Fibroblast of lung (primary cell): ENCODE results near the gene DHFR2. TPM values are rescaled to one million over a fixed set of nuclear protein-coding genes. Genes with fewer than 3 reads are reported as not detected.

Source experiments
- DNase-seq, 2 donors: peaks; one replicate each; pipeline versions ENCODE4 v3.0.0 to v3.0.0-alpha.2; 2010; ENCODE audit warnings: low read depth in 2 of 2
- H2AFZ ChIP-seq: 2 replicates; pipeline ENCODE4 v1.5.1; 2012; ENCODE audit warnings: low read length, control low read depth, inconsistent platforms
- H3K27ac ChIP-seq: 2 replicates; pipeline ENCODE4 v1.5.1; 2011; ENCODE audit warnings: low read length, control low read depth; ENCODE audit not compliant: insufficient read depth
- H3K27me3 ChIP-seq: 2 replicates; pipeline ENCODE4 v1.5.1; 2011; ENCODE audit warnings: mild to moderate bottlenecking, low read length; ENCODE audit not compliant: control insufficient read depth, insufficient read depth
- H3K36me3 ChIP-seq: 2 replicates; pipeline ENCODE4 v1.5.1; 2011; ENCODE audit warnings: low read length; ENCODE audit not compliant: control insufficient read depth, insufficient read depth
- H3K4me1 ChIP-seq: 2 replicates; pipeline ENCODE4 v1.5.1; 2011; ENCODE audit warnings: low read length; ENCODE audit not compliant: control insufficient read depth, insufficient read depth; ENCODE audit errors: extremely low read depth
- H3K4me2 ChIP-seq: 2 replicates; pipeline ENCODE4 v1.5.1; 2011; ENCODE audit warnings: low read length, control low read depth; ENCODE audit not compliant: insufficient read depth; ENCODE audit errors: extremely low read depth
- H3K4me3 ChIP-seq, 4 experiments: fragments of 200-600 bp in 1 of 4; sonication (generic) in 1 of 4; replicated peaks in 1 of 4; 2 replicates each; pipeline ENCODE4 v1.5.1; 2011 to 2016; ENCODE audit warnings: low read length in 4 of 4, low read depth in 3 of 4, mild to moderate bottlenecking in 3 of 4, control low read depth in 2 of 4, inconsistent platforms in 1 of 4, mixed read lengths in 1 of 4; ENCODE audit not compliant: insufficient read depth in 1 of 4; ENCODE audit errors: control extremely low read depth in 1 of 4
- H3K79me2 ChIP-seq: 2 replicates; pipeline ENCODE4 v1.5.1; 2012; ENCODE audit warnings: mild to moderate bottlenecking, low read length, inconsistent platforms; ENCODE audit not compliant: control insufficient read depth, insufficient read depth
- H3K9ac ChIP-seq: 2 replicates; pipeline ENCODE4 v1.5.1; 2011; ENCODE audit warnings: mild to moderate bottlenecking, low read length, control low read depth; ENCODE audit not compliant: insufficient read depth
- H3K9me3 ChIP-seq: 2 replicates; pipeline ENCODE4 v1.5.1; 2012; ENCODE audit warnings: low read depth, low read length; ENCODE audit not compliant: control insufficient read depth, insufficient read depth
- H4K20me1 ChIP-seq: 2 replicates; pipeline ENCODE4 v1.5.1; 2011; ENCODE audit warnings: low read length; ENCODE audit not compliant: control insufficient read depth, insufficient read depth; ENCODE audit errors: extremely low read depth
- CTCF ChIP-seq, 2 donors: IDR thresholded peaks in 1 of 2; conservative IDR thresholded peaks in 1 of 2; 1 replicate in 1 of 2; 2 replicates in 1 of 2; pipeline ENCODE4 v1.5.1; 2011 to 2012; ENCODE audit warnings: low read length in 2 of 2, control low read depth in 1 of 2, inconsistent platforms in 1 of 2, low read depth in 1 of 2, mild to moderate bottlenecking in 1 of 2
- EZH2 ChIP-seq: IDR thresholded peaks from 2 replicates; pipeline ENCODE4 v1.5.1; 2012; ENCODE audit warnings: low read length, control low read depth, mild to moderate bottlenecking; ENCODE audit errors: missing control alignments
- polyA plus RNA-seq, 2 donors: library from polyadenylated mRNA; depleted of rRNA in 1 of 2; stranded (reverse) in 1 of 2; unstranded in 1 of 2; fragments of >200 nt; gene quantifications; 2 replicates each; pipeline ENCODE4 v1.2.1, GENCODE V29; 2011 to 2012; ENCODE audit warnings: missing spikeins in 1 of 2
- total RNA-seq: library from RNA; depleted of rRNA; stranded (reverse); fragments of >200 nt; gene quantifications from 2 replicates; pipeline ENCODE4 v1.2.1, GENCODE V29; 2014

Gene DHFR2
- total and polyA plus RNA-seq, 2 donors (not counting 1 experiment from before 2014, with no cell fraction given): 4.3 to 6.9 TPM

DNA sequence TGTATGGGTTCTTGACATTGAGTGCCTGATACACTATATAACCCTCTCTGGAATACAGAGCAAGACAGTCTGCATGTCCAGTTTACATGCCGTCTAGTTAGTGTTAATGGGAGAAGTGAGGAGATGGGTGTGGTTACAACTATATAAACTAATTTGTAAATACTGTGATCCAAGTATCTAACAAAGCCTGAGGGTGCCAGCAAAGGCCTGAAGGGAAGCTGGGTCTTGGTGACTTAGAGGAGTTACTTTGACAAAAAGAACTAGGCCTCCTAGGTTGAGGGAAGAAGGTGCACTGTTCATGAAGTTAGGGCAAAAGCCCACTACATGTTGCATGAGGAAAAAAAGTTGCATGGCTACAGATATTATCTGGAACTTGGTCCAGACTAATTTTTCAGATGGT lies 2.4 kb upstream of the DHFR2 start:
- Histone ChIP-seq H3K36me3 (no peaks in the 10 kb centered on the region), H3K4me3 (peak overlapping the region in 2 of 4 experiments; percentile 3 to 7), H3K9me3 (no peaks in the 10 kb centered on the region), H2AFZ (no peak overlapping the region), H3K4me1 (no peaks in the 10 kb centered on the region), H3K4me2 (no peak overlapping the region), H3K27ac (no peak overlapping the region), H3K79me2 (peaks cover 15% of the 10 kb centered on the region), H3K9ac (no peak overlapping the region), H4K20me1 (no peaks in the 10 kb centered on the region), H3K27me3 (no peaks in the 10 kb centered on the region)
- TF ChIP-seq EZH2 (no peak), CTCF (conservative IDR thresholded peaks at IDR 0.05 in 1 of 2, IDR thresholded peaks at IDR 0.05 in 1 of 2; ENCODE audit: low read depth in 1 of 2, low read length in 2 of 2) (no peak)
- DNase-seq: no peak

DNA sequence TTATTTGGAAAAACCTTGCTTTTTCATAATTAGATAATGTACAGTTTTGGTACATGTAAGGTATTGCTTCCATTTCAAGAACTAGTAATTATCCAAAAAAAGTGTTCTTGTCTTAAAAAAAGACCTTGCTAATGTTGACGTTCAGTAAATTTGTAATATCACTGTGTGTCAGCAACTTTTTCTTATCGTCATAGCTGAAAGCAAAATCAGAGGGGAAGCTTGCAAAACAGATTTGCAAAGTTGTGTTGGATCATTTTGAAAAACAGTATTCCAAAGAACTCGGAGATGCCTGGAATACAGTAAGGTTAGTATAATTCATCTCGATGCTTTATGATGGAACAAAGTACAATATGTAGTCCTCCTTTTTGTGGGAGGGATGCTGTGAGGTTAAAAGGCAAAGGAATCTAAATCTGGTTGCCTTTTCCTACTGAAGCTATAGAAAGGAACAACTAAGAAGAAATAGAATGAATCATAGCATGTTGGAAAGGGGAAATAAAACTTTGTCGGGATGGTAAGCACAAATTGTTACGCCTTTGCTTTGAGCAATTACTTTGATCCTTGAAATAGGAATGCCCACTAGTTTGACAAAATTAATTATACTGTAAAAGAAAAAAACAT lies 1.6 kb upstream of the DHFR2 start:
- Histone ChIP-seq H3K9ac (no peak overlapping the region), H2AFZ (no peak overlapping the region), H3K27me3 (no peaks in the 10 kb centered on the region), H3K4me2 (peak overlapping the region; percentile 57), H4K20me1 (no peaks in the 10 kb centered on the region), H3K36me3 (no peaks in the 10 kb centered on the region), H3K9me3 (no peaks in the 10 kb centered on the region), H3K27ac (no peak overlapping the region), H3K4me3 (peak overlapping the region in 3 of 4 experiments; percentile 76 to 92 (median 90)), H3K79me2 (peaks cover 15% of the 10 kb centered on the region), H3K4me1 (no peaks in the 10 kb centered on the region)
- DNase-seq: no peak
- no peak for TF ChIP-seq EZH2
- TF ChIP-seq CTCF (conservative IDR thresholded peaks at IDR 0.05 in 1 of 2, IDR thresholded peaks at IDR 0.05 in 1 of 2; ENCODE audit: low read depth in 1 of 2, low read length in 2 of 2): no peak

DNA sequence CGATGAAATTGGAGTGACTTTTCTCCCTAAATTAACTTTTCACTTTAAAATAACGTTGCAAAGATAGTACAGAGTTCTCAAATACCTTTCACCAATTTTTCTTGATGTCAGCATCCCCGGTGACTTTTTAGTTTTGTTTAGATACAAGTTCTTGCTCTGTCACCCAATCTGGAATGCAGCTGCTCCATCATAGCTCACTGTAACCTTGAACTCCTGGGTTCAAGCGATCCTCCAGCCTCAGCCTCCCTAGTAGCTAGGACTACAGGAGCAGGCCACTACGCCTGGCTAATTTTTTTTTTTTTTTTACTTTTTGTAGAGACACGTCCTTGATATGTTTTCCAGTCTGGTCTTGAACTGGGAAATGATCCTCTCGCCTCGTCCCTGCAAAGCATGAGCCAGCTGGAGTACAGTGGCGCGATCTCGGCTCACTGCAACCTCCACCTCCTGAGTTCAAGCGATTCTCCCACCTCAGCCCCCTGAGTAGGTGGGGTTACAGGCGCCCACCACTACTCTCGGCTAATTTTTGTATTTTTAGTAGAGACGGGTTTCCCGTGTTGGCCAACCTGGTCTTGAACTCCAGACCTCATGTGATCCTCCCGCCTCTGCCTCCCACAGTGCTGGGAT lies 892 bp upstream of the DHFR2 start:
- H3K27me3 ChIP-seq: no peaks in the 10 kb centered on the region
- no peaks in the 10 kb centered on the region for H4K20me1 ChIP-seq
- H3K79me2 ChIP-seq: peaks cover 15% of the 10 kb centered on the region
- H3K36me3 ChIP-seq: no peaks in the 10 kb centered on the region
- H3K9ac ChIP-seq: peak overlapping the region; percentile 95
- peak overlapping the region; percentile 95 for H3K27ac ChIP-seq
- no peak for TF ChIP-seq CTCF (conservative IDR thresholded peaks at IDR 0.05 in 1 of 2, IDR thresholded peaks at IDR 0.05 in 1 of 2; ENCODE audit: low read depth in 1 of 2, low read length in 2 of 2)
- TF ChIP-seq EZH2: no peak
- H3K4me2 ChIP-seq: peak overlapping the region; percentile 81
- peak overlapping the region; percentile 85 for H2AFZ ChIP-seq
- DNase-seq: peak in 1 of 2 donors; percentile 13
- H3K4me1 ChIP-seq: no peaks in the 10 kb centered on the region
- H3K4me3 ChIP-seq: peak overlapping the region; percentile 76 to 95 (median 91)
- H3K9me3 ChIP-seq: no peaks in the 10 kb centered on the region
